ENCODE data around the gene MRPL34. TPM values are rescaled to one million over a fixed set of nuclear protein-coding genes. Genes with fewer than 3 reads are reported as not detected.

Gene MRPL34
- total RNA-seq, 1 donor from 2014 or later = 23.7 TPM

DNA sequence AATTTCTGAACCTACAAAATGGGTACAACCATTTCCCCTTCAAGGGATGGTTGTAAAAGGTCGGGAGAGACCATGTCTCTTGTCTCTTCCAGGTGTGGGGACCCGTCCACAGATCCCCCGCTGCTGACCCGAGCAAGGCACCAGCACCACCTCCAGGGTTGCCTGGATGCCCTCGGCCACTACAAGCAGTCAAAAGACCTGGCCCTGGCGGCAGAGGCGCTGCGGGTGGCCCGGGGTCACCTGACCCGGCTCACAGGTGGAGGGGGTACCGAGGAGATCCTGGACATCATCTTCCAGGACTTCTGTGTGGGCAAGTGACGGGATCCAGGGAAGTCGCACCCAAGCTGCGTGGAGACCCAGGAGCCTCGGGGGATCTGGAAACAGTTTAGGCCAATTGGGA, 35.7 kb downstream of the MRPL34 start:
- TF ChIP-seq CTCF (IDR thresholded peaks at IDR 0.05; ENCODE audit: insufficient read depth, low read length, severe bottlenecking) = no peak
- no peak for DNase-seq (ENCODE audit: low read depth)
- Histone ChIP-seq H3K4me3 (ENCODE audit: low read depth, low read length) (no peak overlapping the region), H3K27me3 (ENCODE audit: control insufficient read depth, insufficient read depth, low read length) (no peaks in the 10 kb centered on the region), H3K36me3 (ENCODE audit: control insufficient read depth, insufficient read depth, low read length) (peaks cover 8% of the 10 kb centered on the region)
- FAIRE-seq = no peak

- peaks cover 8% of the 10 kb centered on the region for H3K36me3 ChIP-seq (ENCODE audit: control insufficient read depth, insufficient read depth, low read length)
- DNase-seq (ENCODE audit: low read depth) (no peak), FAIRE-seq (no peak)
- no peak overlapping the region for H3K4me3 ChIP-seq (ENCODE audit: low read depth, low read length)
- H3K27me3 ChIP-seq (ENCODE audit: control insufficient read depth, insufficient read depth, low read length) = no peaks in the 10 kb centered on the region
- TF ChIP-seq CTCF (IDR thresholded peaks at IDR 0.05; ENCODE audit: insufficient read depth, low read length, severe bottlenecking) = no peak
Measured at GRCh38 chr19:17341845-17342244, 36.2 kb downstream of the MRPL34 start.

DNA sequence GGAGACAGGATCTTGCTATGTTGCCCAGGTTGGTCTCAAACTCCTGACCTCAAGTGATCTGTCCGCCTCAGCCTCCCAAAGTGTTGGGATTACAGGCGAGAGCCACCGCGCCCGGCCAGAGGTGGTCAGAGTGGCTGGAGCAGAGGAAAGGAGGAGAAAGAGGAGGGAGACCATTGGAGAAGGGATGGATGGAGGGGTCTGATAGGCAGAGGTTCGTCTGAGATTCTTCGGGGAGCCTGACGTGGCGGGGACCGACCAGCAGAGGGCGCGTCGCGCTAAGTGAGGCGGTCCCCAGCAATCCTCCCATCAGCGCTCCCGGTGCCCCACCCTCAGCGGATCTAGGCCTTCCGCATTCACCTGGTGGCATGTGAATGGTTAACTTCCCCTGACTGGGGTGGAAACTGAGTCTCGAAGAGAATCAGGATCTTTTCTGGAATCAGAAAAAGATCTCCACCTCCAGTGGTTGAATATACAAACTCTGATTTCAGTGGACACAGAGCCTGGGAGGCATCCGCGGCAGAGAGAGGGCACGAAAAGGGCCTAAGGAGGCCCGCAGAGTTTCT, 40.5 kb downstream of the MRPL34 start:
- Histone ChIP-seq H3K4me3 (ENCODE audit: low read depth, low read length) (no peak overlapping the region), H3K27me3 (ENCODE audit: control insufficient read depth, insufficient read depth, low read length) (no peaks in the 10 kb centered on the region), H3K36me3 (ENCODE audit: control insufficient read depth, insufficient read depth, low read length) (no peaks in the 10 kb centered on the region)
- peak; percentile 38 for DNase-seq (ENCODE audit: low read depth)
- FAIRE-seq = no peak
- TF ChIP-seq CTCF (IDR thresholded peaks at IDR 0.05; ENCODE audit: insufficient read depth, low read length, severe bottlenecking) = peak; percentile 98

DNA sequence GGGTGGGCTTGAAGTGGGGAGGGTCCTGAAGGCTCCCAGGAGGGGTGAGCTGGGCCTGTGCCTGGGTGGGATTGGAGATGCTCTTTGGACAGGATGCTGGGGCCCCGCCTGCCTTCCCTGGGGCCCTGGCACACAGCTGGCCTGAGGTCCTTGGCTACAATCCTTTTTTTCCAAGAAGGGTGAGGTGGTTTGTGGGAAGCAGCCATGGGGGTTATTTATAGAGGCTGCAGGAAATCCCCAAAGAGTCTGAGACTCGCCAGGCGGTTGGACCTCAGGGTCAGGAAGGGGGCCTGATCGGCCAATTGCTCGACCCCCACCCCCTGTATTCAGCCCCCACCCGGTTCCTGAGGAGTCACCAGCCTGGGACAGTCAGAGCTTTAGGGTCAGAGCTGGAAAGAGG, 41.7 kb downstream of the MRPL34 start:
- no peak for TF ChIP-seq CTCF (IDR thresholded peaks at IDR 0.05; ENCODE audit: insufficient read depth, low read length, severe bottlenecking)
- no peaks in the 10 kb centered on the region for H3K27me3 ChIP-seq (ENCODE audit: control insufficient read depth, insufficient read depth, low read length)
- no peak for FAIRE-seq
- no peak for DNase-seq (ENCODE audit: low read depth)
- H3K4me3 ChIP-seq (ENCODE audit: low read depth, low read length) = no peak overlapping the region
- no peaks in the 10 kb centered on the region for H3K36me3 ChIP-seq (ENCODE audit: control insufficient read depth, insufficient read depth, low read length)

DNA sequence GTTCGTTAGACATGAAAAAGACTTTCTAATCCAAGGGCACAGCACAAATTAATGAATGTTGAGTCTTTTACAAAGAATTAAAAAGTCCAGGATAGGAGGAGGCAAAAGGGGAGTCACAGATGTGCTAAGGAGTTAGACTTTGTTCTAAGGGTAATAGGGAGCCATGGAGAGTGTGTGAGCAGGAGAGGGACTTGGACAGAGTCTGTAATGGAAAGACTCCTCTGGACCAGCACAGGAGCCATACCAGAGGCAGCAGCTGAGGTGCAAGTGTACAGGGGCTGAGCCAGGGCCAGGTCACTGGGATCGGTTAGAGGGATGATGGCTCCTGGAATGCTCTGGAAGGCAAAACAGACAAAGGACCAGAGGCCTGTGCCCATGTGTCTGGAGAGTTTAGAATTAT, 42.2 kb downstream of the MRPL34 start:
- FAIRE-seq (no peak), DNase-seq (ENCODE audit: low read depth) (no peak)
- H3K36me3 ChIP-seq (ENCODE audit: control insufficient read depth, insufficient read depth, low read length) = no peaks in the 10 kb centered on the region
- TF ChIP-seq CTCF (IDR thresholded peaks at IDR 0.05; ENCODE audit: insufficient read depth, low read length, severe bottlenecking) = no peak
- H3K27me3 ChIP-seq (ENCODE audit: control insufficient read depth, insufficient read depth, low read length) = no peaks in the 10 kb centered on the region
- no peak overlapping the region for H3K4me3 ChIP-seq (ENCODE audit: low read depth, low read length)

- FAIRE-seq (no peak), DNase-seq (ENCODE audit: low read depth) (peak; percentile 15)
- TF ChIP-seq CTCF (IDR thresholded peaks at IDR 0.05; ENCODE audit: insufficient read depth, low read length, severe bottlenecking) = no peak
- no peaks in the 10 kb centered on the region for H3K36me3 ChIP-seq (ENCODE audit: control insufficient read depth, insufficient read depth, low read length)
- H3K4me3 ChIP-seq (ENCODE audit: low read depth, low read length) = no peak overlapping the region
- H3K27me3 ChIP-seq (ENCODE audit: control insufficient read depth, insufficient read depth, low read length) = no peaks in the 10 kb centered on the region
Measured at GRCh38 chr19:17348700-17349099, 43.0 kb downstream of the MRPL34 start.

Data from bronchial epithelial cell (primary cell).